ENCODE measurements around the gene CHID1.

GRCh38 chr11:848380-848931, 62.2 kb downstream of the CHID1 start:
- TF ChIP-seq CTCF (conservative IDR thresholded peaks at IDR 0.05; ENCODE audit: low read length) (peak; percentile 80), EZH2phosphoT487 (IDR thresholded peaks at IDR 0.05; ENCODE audit: borderline replicate concordance) (no peak)
